HAP-1 (cell line): ENCODE results near the gene PCSK4.
"Not testable (repeated sequence)": the region's sequence is repeated elsewhere in the genome, so short reads cannot be mapped to it uniquely, and the experiment has no call there.

ENCODE experiments used
- DNase-seq, 2 experiments: peaks; one replicate each; pipeline ENCODE4 v3.0.0-alpha.2; 2016 to 2020; ENCODE audit warnings: low spot score in 2 of 2
- H3K27me3 ChIP-seq: fragments of 250-450 bp; sonication (Bioruptor Pico); 2 replicates; pipeline ENCODE4 v1.5.1; 2020; ENCODE audit warnings: low read depth, mild to moderate bottlenecking, moderate library complexity
- H3K36me3 ChIP-seq: fragments of 250-450 bp; sonication (Bioruptor Pico); replicated peaks from 2 replicates; pipeline ENCODE4 v1.5.1; 2020; ENCODE audit warnings: mild to moderate bottlenecking
- H3K4me1 ChIP-seq: fragments of 250-450 bp; sonication (Bioruptor Pico); 2 replicates; pipeline ENCODE4 v1.5.1; 2020; ENCODE audit warnings: mild to moderate bottlenecking
- H3K4me3 ChIP-seq: fragments of 250-450 bp; sonication (Bioruptor Pico); 2 replicates; pipeline ENCODE4 v1.5.1; 2020; ENCODE audit warnings: mild to moderate bottlenecking, moderate library complexity
- H3K9me3 ChIP-seq: fragments of 250-450 bp; sonication (Bioruptor Pico); 2 replicates; pipeline ENCODE4 v1.5.1; 2020; ENCODE audit warnings: mild to moderate bottlenecking, moderate library complexity
- in situ Hi-C: fragments of 300-500 bp; cut with MboI; formaldehyde crosslinking; loops from 3 replicates; pipeline ENCODE4 v1.14.3; 2020; ENCODE audit warnings: low sequenced_read_pairs, inconsistent platforms, mixed read lengths

Gene PCSK4

GRCh38 chr19:1447944-1448343 lies 42.2 kb downstream of the PCSK4 start:
- DNase-seq, result no peak
- H3K4me3 ChIP-seq, result no peak overlapping the region
- H3K4me1 ChIP-seq, result peaks cover 19% of the 10 kb centered on the region
- in situ Hi-C loops, result no loop called here
- H3K9me3 ChIP-seq, result no peaks in the 10 kb centered on the region
- peaks cover 7% of the 10 kb centered on the region; the same call in 1 of the 2 replicates for H3K36me3 ChIP-seq
- peaks cover 65% of the 10 kb centered on the region for H3K27me3 ChIP-seq

- in situ Hi-C loops, result no loop called here
- Histone ChIP-seq H3K4me1 (peaks cover 19% of the 10 kb centered on the region), H3K4me3 (no peak overlapping the region), H3K9me3 (no peaks in the 10 kb centered on the region), H3K36me3 (peaks cover 11% of the 10 kb centered on the region), H3K27me3 (peaks cover 60% of the 10 kb centered on the region)
- no peak for DNase-seq
These were observed 42.6 kb downstream of the PCSK4 start for GRCh38 chr19:1447504-1447903.

- Histone ChIP-seq H3K36me3 (peaks cover 18% of the 10 kb centered on the region), H3K9me3 (no peaks in the 10 kb centered on the region), H3K4me3 (peak overlapping the region; percentile 25), H3K27me3 (peaks cover 54% of the 10 kb centered on the region), H3K4me1 (peaks cover 19% of the 10 kb centered on the region)
- DNase-seq, result peak in 1 of 2 experiments; percentile 59
- in situ Hi-C loops, result no loop called here
These were observed 43.3 kb downstream of the PCSK4 start for GRCh38 chr19:1446713-1447481.

GRCh38 chr19:1445932-1446712 lies 44.0 kb downstream of the PCSK4 start:
- H3K4me1 ChIP-seq, result peaks cover 19% of the 10 kb centered on the region
- H3K4me3 ChIP-seq, result peak overlapping the region; percentile 25
- peak in 1 of 2 experiments; percentile 81 for DNase-seq
- H3K9me3 ChIP-seq, result no peaks in the 10 kb centered on the region
- peaks cover 25% of the 10 kb centered on the region for H3K36me3 ChIP-seq
- peaks cover 46% of the 10 kb centered on the region for H3K27me3 ChIP-seq
- in situ Hi-C loops, result no loop called here

GRCh38 chr19:1445185-1445931 lies 44.8 kb downstream of the PCSK4 start:
- in situ Hi-C loops, result no loop called here
- Histone ChIP-seq H3K4me3 (peak overlapping the region; percentile 25), H3K9me3 (no peaks in the 10 kb centered on the region), H3K36me3 (peaks cover 33% of the 10 kb centered on the region), H3K27me3 (peaks cover 39% of the 10 kb centered on the region), H3K4me1 (peaks cover 24% of the 10 kb centered on the region)
- DNase-seq, result peak; percentile 64 to 86

- no peak overlapping the region for H3K4me3 ChIP-seq
- in situ Hi-C loops, result no loop called here
- DNase-seq, result no peak
- H3K9me3 ChIP-seq, result no peaks in the 10 kb centered on the region
- H3K27me3 ChIP-seq, result peaks cover 7% of the 10 kb centered on the region
- peaks cover 28% of the 10 kb centered on the region for H3K4me1 ChIP-seq
- peaks cover 51% of the 10 kb centered on the region for H3K36me3 ChIP-seq
These were observed 48.3 kb downstream of the PCSK4 start for GRCh38 chr19:1441677-1442438.

GRCh38 chr19:1441022-1441426 lies 49.1 kb downstream of the PCSK4 start:
- no peaks in the 10 kb centered on the region for H3K27me3 ChIP-seq
- DNase-seq, result no peak
- H3K36me3 ChIP-seq, result peaks cover 51% of the 10 kb centered on the region
- H3K4me3 ChIP-seq, result no peak overlapping the region
- no peaks in the 10 kb centered on the region for H3K9me3 ChIP-seq
- in situ Hi-C loops, result no loop called here
- H3K4me1 ChIP-seq, result peaks cover 28% of the 10 kb centered on the region

GRCh38 chr19:1440418-1440801 lies 49.7 kb downstream of the PCSK4 start:
- no peaks in the 10 kb centered on the region for H3K27me3 ChIP-seq
- in situ Hi-C loops, result no loop called here
- DNase-seq, result no peak
- H3K4me3 ChIP-seq, result peak overlapping the region; percentile 99
- H3K4me1 ChIP-seq, result peaks cover 26% of the 10 kb centered on the region
- H3K36me3 ChIP-seq, result peaks cover 57% of the 10 kb centered on the region
- H3K9me3 ChIP-seq, result no peaks in the 10 kb centered on the region

- H3K27me3 ChIP-seq, H3K9me3 ChIP-seq, in situ Hi-C loops, DNase-seq: not testable (repeated sequence)
- Histone ChIP-seq H3K36me3 (peaks cover 60% of the 10 kb centered on the region), H3K4me1 (peaks cover 20% of the 10 kb centered on the region), H3K4me3 (peak overlapping the region; percentile 99)
These were observed 50.4 kb downstream of the PCSK4 start for GRCh38 chr19:1439525-1440417.

- no peak for DNase-seq
- Histone ChIP-seq H3K4me3 (peak overlapping the region; percentile 99), H3K27me3 (no peaks in the 10 kb centered on the region), H3K4me1 (peaks cover 16% of the 10 kb centered on the region), H3K9me3 (no peaks in the 10 kb centered on the region), H3K36me3 (peaks cover 67% of the 10 kb centered on the region)
- in situ Hi-C loops, result no loop called here
These were observed 51.2 kb downstream of the PCSK4 start for GRCh38 chr19:1438933-1439354.

- H3K4me1 ChIP-seq, result peaks cover 10% of the 10 kb centered on the region
- H3K27me3 ChIP-seq, result no peaks in the 10 kb centered on the region
- H3K36me3 ChIP-seq, result peaks cover 68% of the 10 kb centered on the region
- DNase-seq, result peak; percentile 80 to 95
- H3K4me3 ChIP-seq, result peak within 1 kb of the TSS; percentile 99
- in situ Hi-C loops, result no loop called here
- no peaks in the 10 kb centered on the region for H3K9me3 ChIP-seq
These were observed 51.9 kb downstream of the PCSK4 start, which contains the start of gene RPS15 for GRCh38 chr19:1438035-1438932. Gene RPS15, plus strand, starts transcription at chr19:1438396. Its CDS starts 30 bp downstream, at chr19:1438426.
